ENCODE results near the gene INSC. TPM values are rescaled to one million over a fixed set of nuclear protein-coding genes. Genes with fewer than 3 reads are reported as not detected.

Gene INSC
- total RNA-seq, 2 experiments from 2014 or later, result 0.64 to 0.69 TPM

- DNase-seq (no peak), ATAC-seq (no peak)
- H3K4me1 Mint-ChIP-seq, result no peaks in the 10 kb centered on the region
- CTCF ChIA-PET, result interaction anchor here (0.5 kb wide), 1 partner anchor 40 kb away, joined by 4 read pairs; no protein-coding TSS in a partner anchor
- no peak overlapping the region for H3K4me3 Mint-ChIP-seq
- POLR2A ChIA-PET, result no interaction called here
- intact Hi-C loops (cut with DNase I, micrococcal nuclease), result no loop called here
- no peaks in the 10 kb centered on the region for H3K36me3 Mint-ChIP-seq (ENCODE audit: low read depth)
- H3K9me3 Mint-ChIP-seq (ENCODE audit: low read depth), result no peaks in the 10 kb centered on the region
- peaks cover 14% of the 10 kb centered on the region for H3K27me3 Mint-ChIP-seq
- H3K27ac Mint-ChIP-seq, result no peak overlapping the region
Measured at GRCh38 chr11:15275141-15275540, 160.4 kb downstream of the INSC start.

GRCh38 chr11:15276621-15277020, 161.9 kb downstream of the INSC start:
- ChIA-PET CTCF (interaction anchor here (0.5 kb wide), 1 partner anchor 31 kb away, joined by 3 read pairs; no protein-coding TSS in a partner anchor), POLR2A (no interaction called here)
- no peaks in the 10 kb centered on the region for H3K36me3 Mint-ChIP-seq (ENCODE audit: low read depth)
- no peaks in the 10 kb centered on the region for H3K9me3 Mint-ChIP-seq (ENCODE audit: low read depth)
- ATAC-seq, result no peak
- intact Hi-C loops (cut with DNase I, micrococcal nuclease), result no loop called here
- no peak for DNase-seq
- H3K4me1 Mint-ChIP-seq, result no peaks in the 10 kb centered on the region
- no peak overlapping the region for H3K27ac Mint-ChIP-seq
- peaks cover 13% of the 10 kb centered on the region for H3K27me3 Mint-ChIP-seq
- H3K4me3 Mint-ChIP-seq, result no peak overlapping the region

- intact Hi-C loops (cut with DNase I, micrococcal nuclease), result no loop called here
- ATAC-seq (no peak), DNase-seq (no peak)
- CTCF ChIA-PET, result interaction anchor here (0.5 kb wide), 1 partner anchor 159 kb away, joined by 3 read pairs; no protein-coding TSS in a partner anchor
- no peaks in the 10 kb centered on the region for H3K9me3 Mint-ChIP-seq (ENCODE audit: low read depth)
- H3K27me3 Mint-ChIP-seq, result peaks cover 19% of the 10 kb centered on the region
- no peak overlapping the region for H3K27ac Mint-ChIP-seq
- H3K36me3 Mint-ChIP-seq (ENCODE audit: low read depth), result no peaks in the 10 kb centered on the region
- H3K4me3 Mint-ChIP-seq, result no peak overlapping the region
- no peaks in the 10 kb centered on the region for H3K4me1 Mint-ChIP-seq
- POLR2A ChIA-PET, result no interaction called here
Measured at GRCh38 chr11:15278128-15278527, 163.4 kb downstream of the INSC start.

- Mint-ChIP-seq H3K9me3 (ENCODE audit: low read depth) (no peaks in the 10 kb centered on the region), H3K36me3 (ENCODE audit: low read depth) (no peaks in the 10 kb centered on the region), H3K4me3 (no peak overlapping the region), H3K4me1 (no peaks in the 10 kb centered on the region), H3K27ac (no peak overlapping the region), H3K27me3 (peaks cover 9% of the 10 kb centered on the region)
- CTCF ChIA-PET, result no interaction called here
- DNase-seq (no peak), ATAC-seq (no peak)
- POLR2A ChIA-PET, result no interaction called here
- intact Hi-C loops (cut with DNase I, micrococcal nuclease), result no loop called here
Measured at GRCh38 chr11:15280393-15280792, 165.7 kb downstream of the INSC start.

- no peaks in the 10 kb centered on the region for H3K36me3 Mint-ChIP-seq (ENCODE audit: low read depth)
- POLR2A ChIA-PET, result no interaction called here
- H3K4me1 Mint-ChIP-seq, result no peaks in the 10 kb centered on the region
- intact Hi-C loops (cut with DNase I, micrococcal nuclease), result no loop called here
- CTCF ChIA-PET, result no interaction called here
- ATAC-seq (no peak), DNase-seq (no peak)
- H3K9me3 Mint-ChIP-seq (ENCODE audit: low read depth), result no peaks in the 10 kb centered on the region
- H3K4me3 Mint-ChIP-seq, result no peak overlapping the region
- H3K27ac Mint-ChIP-seq, result no peak overlapping the region
- H3K27me3 Mint-ChIP-seq, result peaks cover 6% of the 10 kb centered on the region
Measured at GRCh38 chr11:15282754-15283153, 168.0 kb downstream of the INSC start.

- POLR2A ChIA-PET, result no interaction called here
- Mint-ChIP-seq H3K27me3 (peaks cover 6% of the 10 kb centered on the region), H3K36me3 (ENCODE audit: low read depth) (no peaks in the 10 kb centered on the region), H3K9me3 (ENCODE audit: low read depth) (no peaks in the 10 kb centered on the region), H3K27ac (no peak overlapping the region), H3K4me1 (no peaks in the 10 kb centered on the region), H3K4me3 (no peak overlapping the region)
- ATAC-seq, result no peak
- no peak for DNase-seq
- intact Hi-C loops (cut with DNase I, micrococcal nuclease), result no loop called here
- CTCF ChIA-PET, result no interaction called here
Measured at GRCh38 chr11:15286465-15286864, 171.7 kb downstream of the INSC start.

GRCh38 chr11:15288863-15289262, 174.1 kb downstream of the INSC start:
- Mint-ChIP-seq H3K27ac (no peak overlapping the region), H3K36me3 (ENCODE audit: low read depth) (no peaks in the 10 kb centered on the region), H3K27me3 (peaks cover 2% of the 10 kb centered on the region), H3K4me1 (no peaks in the 10 kb centered on the region), H3K9me3 (ENCODE audit: low read depth) (no peaks in the 10 kb centered on the region), H3K4me3 (no peak overlapping the region)
- ATAC-seq, result no peak
- intact Hi-C loops (cut with DNase I, micrococcal nuclease), result no loop called here
- ChIA-PET POLR2A (no interaction called here), CTCF (no interaction called here)
- DNase-seq, result no peak

GRCh38 chr11:15289723-15290122, 175.0 kb downstream of the INSC start:
- H3K9me3 Mint-ChIP-seq (ENCODE audit: low read depth), result no peaks in the 10 kb centered on the region
- intact Hi-C loops (cut with DNase I, micrococcal nuclease), result no loop called here
- H3K4me1 Mint-ChIP-seq, result no peaks in the 10 kb centered on the region
- CTCF ChIA-PET, result no interaction called here
- no peak for ATAC-seq
- H3K27me3 Mint-ChIP-seq, result peaks cover 2% of the 10 kb centered on the region
- H3K27ac Mint-ChIP-seq, result no peak overlapping the region
- H3K4me3 Mint-ChIP-seq, result no peak overlapping the region
- POLR2A ChIA-PET, result no interaction called here
- no peaks in the 10 kb centered on the region for H3K36me3 Mint-ChIP-seq (ENCODE audit: low read depth)
- no peak for DNase-seq

- no peak overlapping the region for H3K4me3 Mint-ChIP-seq
- POLR2A ChIA-PET, result no interaction called here
- no peaks in the 10 kb centered on the region for H3K9me3 Mint-ChIP-seq (ENCODE audit: low read depth)
- ATAC-seq (no peak), DNase-seq (no peak)
- no peaks in the 10 kb centered on the region for H3K36me3 Mint-ChIP-seq (ENCODE audit: low read depth)
- CTCF ChIA-PET, result interaction anchor here (0.7 kb wide), 1 partner anchor 40 kb away, joined by 3 read pairs; no protein-coding TSS in a partner anchor
- H3K27ac Mint-ChIP-seq, result no peak overlapping the region
- intact Hi-C loops (cut with DNase I, micrococcal nuclease), result no loop called here
- peaks cover 2% of the 10 kb centered on the region for H3K27me3 Mint-ChIP-seq
- no peaks in the 10 kb centered on the region for H3K4me1 Mint-ChIP-seq
Measured at GRCh38 chr11:15291885-15292284, 177.2 kb downstream of the INSC start.

- Mint-ChIP-seq H3K27ac (no peak overlapping the region), H3K4me3 (no peak overlapping the region), H3K27me3 (peaks cover 4% of the 10 kb centered on the region), H3K36me3 (ENCODE audit: low read depth) (no peaks in the 10 kb centered on the region), H3K4me1 (no peaks in the 10 kb centered on the region), H3K9me3 (ENCODE audit: low read depth) (no peaks in the 10 kb centered on the region)
- ChIA-PET POLR2A (no interaction called here), CTCF (interaction anchor here (0.8 kb wide), 1 partner anchor 25 kb away, joined by 3 read pairs; no protein-coding TSS in a partner anchor)
- no peak for ATAC-seq
- intact Hi-C loops (cut with DNase I, micrococcal nuclease), result no loop called here
- DNase-seq, result no peak
Measured at GRCh38 chr11:15293975-15294620, 179.4 kb downstream of the INSC start.

- Mint-ChIP-seq H3K4me3 (no peak overlapping the region), H3K27me3 (peaks cover 4% of the 10 kb centered on the region), H3K36me3 (ENCODE audit: low read depth) (no peaks in the 10 kb centered on the region), H3K9me3 (ENCODE audit: low read depth) (no peaks in the 10 kb centered on the region), H3K4me1 (no peaks in the 10 kb centered on the region), H3K27ac (no peak overlapping the region)
- no peak for ATAC-seq
- intact Hi-C loops (cut with DNase I, micrococcal nuclease), result no loop called here
- DNase-seq, result no peak
- POLR2A ChIA-PET, result no interaction called here
- CTCF ChIA-PET, result no interaction called here
Measured at GRCh38 chr11:15295695-15296094, 181.0 kb downstream of the INSC start.
